Activated T-cell treated with anti-CD3 and anti-CD28 coated beads, Interleukin-2, amount 50 U/mL, for 48 hours (primary cell): ENCODE measurements around the gene BMPR1B.

Experiments used
- DNase-seq, 2 experiments: peaks; one replicate each; pipeline ENCODE4 v3.0.0-alpha.2; 2020

The BMPR1B gene

GRCh38 chr4:95193391-95194224, 435.9 kb downstream of the BMPR1B start:
- DNase-seq, result no peak

GRCh38 chr4:95197353-95197752, 439.6 kb downstream of the BMPR1B start:
- DNase-seq, result no peak

- DNase-seq, result no peak
Observed at GRCh38 chr4:95198961-95199360, 441.2 kb downstream of the BMPR1B start.

- no peak for DNase-seq
Observed at GRCh38 chr4:95204267-95204844, 446.6 kb downstream of the BMPR1B start.

GRCh38 chr4:95204873-95205272, 447.1 kb downstream of the BMPR1B start:
- DNase-seq, result no peak
